Fibroblast of skin of abdomen (primary cell): ENCODE data around the gene MBD3L5.
A peak's percentile ranks its signal among the peaks of the same experiment; 100 is the strongest.
"Not testable (repeated sequence)": the region's sequence is repeated elsewhere in the genome, so short reads cannot be mapped to it uniquely, and the experiment has no call there.

Source experiments
- DNase-seq: peaks from one replicate; pipeline ENCODE4 v3.0.0-alpha.2; 2013

The MBD3L5 gene

DNA sequence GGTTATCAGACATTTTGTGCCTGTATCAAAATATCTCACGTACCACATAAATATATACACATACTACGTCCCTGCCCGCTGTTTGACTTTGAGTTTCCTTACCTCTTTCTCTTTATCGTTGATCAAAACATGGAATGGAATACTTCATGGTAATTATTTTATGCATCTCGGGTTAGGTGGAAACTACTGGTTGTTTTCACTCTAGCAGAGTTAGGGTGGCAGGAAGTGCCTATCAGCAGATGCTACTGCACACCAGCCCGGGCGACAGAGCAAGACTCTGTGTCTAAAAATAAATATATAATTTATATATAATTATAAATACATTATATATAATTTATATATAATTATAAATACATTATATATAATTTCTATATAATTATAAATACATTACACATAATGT lies 22.5 kb downstream of the MBD3L5 start:
- DNase-seq, result not testable (repeated sequence)

DNA sequence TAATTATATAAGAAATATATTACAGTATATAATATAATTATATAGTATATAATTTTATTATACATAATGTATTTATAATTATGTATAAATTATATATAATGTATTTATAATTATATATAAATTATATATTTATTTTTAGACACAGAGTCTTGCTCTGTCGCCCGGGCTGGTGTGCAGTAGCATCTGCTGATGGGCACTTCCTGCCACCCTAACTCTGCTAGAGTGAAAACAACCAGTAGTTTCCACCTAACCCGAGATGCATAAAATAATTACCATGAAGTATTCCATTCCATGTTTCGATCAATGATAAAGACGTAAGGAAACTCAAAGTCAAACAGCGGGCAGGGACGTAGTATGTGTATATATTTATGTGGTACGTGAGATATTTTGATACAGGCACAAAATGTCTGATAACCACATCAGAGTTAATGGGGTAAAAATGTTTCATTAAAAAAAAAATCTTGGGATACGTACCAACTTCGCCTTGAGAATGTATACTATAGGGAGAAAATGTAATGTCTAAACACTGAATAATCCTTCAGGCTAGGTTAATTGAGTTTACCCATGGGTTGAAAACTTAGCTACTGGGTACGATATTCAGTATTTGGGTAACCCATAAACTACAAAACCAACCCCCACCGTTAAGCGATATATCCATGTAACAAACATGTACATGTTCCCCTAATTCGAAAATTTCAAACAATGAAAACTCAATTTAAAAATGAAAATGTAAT lies 24.4 kb downstream of the MBD3L5 start:
- DNase-seq, result not testable (repeated sequence)

DNA sequence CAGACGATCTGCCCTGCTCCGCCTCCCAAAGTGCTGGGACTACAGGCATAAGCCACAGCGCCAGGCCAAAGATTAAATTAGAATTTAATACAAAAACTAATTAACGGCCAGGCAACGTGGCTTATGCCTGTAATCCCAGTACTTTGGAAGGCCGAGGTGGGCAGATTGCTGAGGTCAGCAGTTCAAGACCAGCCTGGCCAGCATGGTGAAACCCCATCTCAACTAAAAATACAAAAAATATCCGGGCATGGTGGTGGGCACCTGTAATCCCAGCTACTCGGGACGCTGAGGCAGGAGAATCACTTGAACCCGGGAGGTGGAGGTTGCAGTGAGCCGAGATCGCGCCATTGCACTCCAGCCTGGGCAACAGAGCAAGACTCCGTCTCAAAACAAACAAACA lies 25.3 kb downstream of the MBD3L5 start:
- DNase-seq, result not testable (repeated sequence)

DNA sequence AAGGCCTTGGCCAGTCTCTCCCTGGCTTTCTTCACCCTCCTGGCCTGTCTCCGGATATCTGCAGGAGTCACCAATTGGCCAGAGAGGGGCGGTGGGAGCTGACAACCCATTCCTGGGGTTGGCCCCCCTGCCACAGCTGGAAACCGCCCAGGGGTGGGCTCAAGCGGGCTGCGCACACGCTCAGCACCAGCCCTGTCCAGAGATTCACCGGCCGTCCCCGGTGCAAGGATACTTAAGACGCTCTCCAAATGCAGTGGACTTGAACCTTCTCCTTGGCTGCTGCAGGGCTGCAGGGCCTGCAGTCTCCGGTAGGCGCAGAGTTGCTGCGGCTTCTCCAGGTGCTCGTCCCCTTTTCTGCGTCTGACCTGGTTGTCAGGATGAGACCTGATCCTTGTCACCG lies 26.0 kb downstream of the MBD3L5 start:
- not testable (repeated sequence) for DNase-seq

DNA sequence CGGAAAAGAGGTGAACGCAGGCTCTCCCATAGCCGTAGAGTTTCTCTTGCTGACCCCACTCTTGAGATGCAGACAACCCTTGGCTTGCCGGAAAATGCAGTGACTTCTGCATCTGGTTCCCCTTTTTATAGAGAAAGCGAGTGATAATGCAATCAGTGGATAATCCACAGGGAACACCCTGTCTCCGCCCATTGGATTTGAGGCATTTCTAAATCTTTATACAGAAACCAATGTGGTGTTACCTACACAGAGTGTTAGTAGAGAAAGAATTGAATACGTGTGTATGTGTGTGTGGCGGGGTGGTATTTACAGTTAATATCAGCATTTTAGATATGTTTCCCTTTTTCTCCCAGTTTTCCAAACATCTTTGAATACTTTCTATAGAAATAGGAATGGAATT lies 28.2 kb downstream of the MBD3L5 start, which contains the start of gene MBD3L3:
Gene MBD3L3 (minus strand): TSS at position 101 of the 400 bp plus-strand sequence. CDS start 71 bp downstream, at position 30.
- not testable (repeated sequence) for DNase-seq

DNA sequence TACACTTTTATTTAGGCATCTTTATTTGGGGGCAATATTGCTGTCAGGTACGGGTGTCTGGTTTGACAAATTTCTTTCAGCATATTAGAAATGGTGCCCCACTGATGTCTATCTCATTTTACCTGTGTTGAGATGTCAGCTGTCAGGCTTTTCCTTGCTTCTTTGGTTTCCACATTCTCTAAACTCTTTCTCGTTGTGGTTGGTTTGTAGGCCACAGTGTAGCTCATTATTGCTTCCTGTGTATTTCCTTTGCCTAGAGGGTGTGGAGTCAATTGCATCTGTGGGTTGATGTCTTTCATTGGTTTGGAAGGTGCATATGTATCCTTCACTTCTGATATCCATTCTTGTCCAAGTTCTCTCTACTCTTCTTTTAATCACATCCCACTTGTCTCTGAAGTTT lies 29.6 kb downstream of the MBD3L5 start:
- DNase-seq, result not testable (repeated sequence)

DNA sequence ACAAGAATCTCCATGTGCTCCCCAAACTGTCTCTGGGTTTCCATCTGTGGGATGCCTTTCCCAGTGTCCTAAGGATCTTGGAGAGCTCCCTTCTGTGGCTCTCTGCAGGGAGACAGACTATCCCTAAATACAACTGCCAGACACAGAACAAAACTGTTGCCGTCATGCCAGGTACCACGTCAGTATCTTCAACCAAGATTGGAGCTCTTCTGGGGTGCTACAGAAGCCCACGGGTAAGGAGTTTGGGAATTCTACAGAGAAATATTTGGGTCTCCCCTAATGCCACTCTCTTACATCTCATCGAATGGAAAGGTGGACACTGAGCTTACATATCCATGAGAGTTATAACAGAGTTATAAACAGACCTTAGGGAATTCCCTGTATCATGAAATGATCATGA lies 33.0 kb downstream of the MBD3L5 start:
- DNase-seq, result no peak

DNA sequence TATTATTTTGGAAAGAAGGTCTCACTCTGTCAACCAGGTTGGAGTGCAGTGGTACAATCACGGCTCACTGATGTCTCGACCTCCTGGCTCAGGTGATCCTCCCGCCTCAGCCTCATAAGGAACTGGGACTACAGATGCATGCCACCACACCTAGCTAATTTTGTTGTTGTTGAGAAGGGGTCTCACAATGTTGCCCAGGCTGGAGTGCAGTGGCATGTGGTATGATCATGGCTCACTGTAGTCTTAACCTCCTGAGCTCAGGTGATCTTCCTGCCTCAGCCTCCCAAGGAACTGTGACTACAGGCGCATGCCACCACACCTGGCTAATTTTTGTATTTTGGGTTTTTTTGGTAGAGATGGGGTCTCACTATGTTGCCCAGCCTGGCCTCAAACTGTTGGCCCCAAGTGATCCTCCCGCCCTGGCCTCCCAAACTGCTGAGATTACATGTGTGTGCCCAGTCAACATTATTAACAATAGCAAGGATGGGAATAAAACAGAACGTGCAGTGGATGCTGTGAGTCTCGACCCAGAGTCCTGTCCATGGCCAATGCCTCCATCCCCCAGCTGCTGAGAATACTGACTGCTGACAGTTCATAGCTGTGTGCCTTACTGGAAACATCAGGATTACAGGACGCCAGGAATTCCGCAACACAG lies 33.5 kb downstream of the MBD3L5 start:
- no peak for DNase-seq

DNA sequence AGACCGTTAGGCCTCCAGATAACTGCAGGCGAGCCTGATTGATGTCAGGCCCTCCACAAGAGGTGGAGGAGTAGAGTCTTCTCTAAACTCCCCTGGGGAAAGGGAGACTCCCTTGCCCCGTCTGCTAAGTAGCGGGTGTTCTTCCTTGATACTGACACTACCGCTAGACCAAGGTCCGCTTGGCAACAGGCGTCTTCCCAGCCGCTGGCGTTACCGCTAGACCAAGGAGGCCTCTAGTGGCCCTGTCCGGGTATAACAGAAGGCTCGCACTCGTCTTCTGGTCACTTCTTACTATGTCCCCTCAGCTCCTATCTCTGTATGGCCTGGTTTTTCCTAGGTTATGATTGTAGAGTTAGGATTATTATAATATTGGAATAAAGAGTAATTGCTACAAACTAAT lies 36.7 kb downstream of the MBD3L5 start:
- DNase-seq, result not testable (repeated sequence)

DNA sequence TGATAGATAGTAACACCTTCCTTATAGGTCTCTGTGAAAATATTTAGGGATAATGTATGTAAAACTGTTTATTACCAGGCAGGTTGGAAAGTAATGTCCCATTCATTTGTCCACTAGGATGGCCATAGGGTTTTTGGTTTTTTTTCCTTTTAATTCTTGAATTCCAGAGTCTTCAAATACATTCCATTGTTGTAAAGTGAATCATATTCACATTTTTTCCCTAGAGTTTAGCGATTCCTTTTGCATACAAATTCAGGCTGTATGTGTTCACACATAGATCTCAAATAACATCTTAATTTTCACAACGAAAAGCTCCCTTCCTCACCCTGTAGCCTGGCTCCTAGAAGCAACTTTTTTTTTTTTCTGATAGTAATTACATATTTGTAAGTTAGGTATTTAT lies 37.3 kb downstream of the MBD3L5 start:
- peak; percentile 34 for DNase-seq

DNA sequence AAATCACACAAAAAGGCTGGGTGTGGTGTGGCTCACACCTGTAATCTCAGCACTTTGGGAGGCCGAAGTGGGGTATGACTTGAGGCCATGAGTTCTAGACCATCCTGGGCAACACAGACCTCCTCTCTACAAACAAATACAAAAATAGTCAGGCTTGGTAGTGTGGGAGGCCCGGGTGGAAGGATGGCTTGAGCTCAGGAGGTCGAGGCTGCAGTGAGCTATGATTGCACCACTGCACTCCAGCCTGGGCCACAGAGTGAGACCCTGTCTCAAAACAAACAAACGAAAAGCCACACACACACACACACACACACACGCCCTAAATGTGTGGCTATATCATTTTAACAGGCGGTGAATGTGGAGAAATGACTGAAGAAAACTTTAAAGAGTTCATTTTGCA lies 38.2 kb downstream of the MBD3L5 start:
- DNase-seq, result no peak

DNA sequence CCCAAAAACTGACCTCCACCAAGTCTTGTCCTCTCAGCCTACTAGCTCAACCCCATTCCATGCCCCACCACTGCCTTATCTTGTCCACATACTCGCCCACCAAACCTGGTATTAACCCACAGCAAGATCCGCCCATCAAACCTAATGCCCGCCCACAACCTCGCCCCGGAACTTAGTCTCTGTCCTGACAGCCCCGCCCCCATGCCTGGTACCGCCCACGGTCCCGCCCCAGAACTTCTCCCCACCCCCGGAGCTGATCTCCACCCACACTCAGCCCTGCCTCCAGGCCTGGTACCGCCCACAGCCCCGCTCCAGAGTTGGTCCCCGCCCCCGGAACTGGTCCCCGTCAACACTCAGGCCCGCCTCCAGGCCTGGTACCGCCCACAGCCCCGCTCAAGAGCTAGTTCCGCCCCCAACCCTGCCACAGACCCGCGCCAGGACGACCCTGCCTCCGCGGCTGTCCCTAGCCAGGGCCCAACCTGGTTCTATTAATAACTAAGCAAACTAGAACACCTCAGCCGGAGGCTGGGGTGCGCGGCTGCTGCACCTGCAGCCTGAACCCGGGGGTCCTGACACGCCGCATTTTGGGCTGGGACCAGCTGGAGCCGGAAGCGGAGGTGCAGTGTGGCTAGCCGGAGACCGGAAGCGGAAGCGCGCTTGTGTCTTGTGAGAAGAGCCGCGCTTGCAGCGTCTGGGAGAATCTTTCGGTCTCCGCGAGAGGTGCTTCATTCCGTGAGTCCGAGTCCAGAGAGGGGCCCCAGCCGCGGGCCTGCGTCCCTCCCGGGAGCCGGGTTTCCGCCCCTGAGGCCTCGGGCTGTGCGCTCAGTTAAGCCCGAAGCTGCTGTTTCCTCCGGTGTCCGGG lies 38.9 kb downstream of the MBD3L5 start, which contains the start of gene ZNF557:
Gene ZNF557 (plus strand): TSS at position 662 of the 862 bp plus-strand sequence. CDS start 5,372 bp downstream, outside the sequence.
- peak; percentile 96 for DNase-seq

DNA sequence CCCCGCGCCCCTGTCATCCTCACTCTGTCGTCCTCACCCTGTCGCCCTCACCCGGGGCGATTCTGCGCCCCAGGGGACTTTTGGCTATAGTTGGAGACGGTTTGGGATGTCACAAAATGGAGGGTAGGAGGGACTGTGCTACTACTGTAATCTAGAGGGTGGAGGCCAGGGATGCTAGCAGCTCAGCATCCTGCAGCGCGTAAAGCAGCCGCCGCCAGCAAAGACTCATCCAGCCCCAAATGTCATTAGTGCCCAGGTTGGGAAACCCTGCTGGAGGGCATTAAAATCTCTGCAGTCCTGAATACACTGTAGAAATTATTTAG lies 39.5 kb downstream of the MBD3L5 start:
- no peak for DNase-seq

DNA sequence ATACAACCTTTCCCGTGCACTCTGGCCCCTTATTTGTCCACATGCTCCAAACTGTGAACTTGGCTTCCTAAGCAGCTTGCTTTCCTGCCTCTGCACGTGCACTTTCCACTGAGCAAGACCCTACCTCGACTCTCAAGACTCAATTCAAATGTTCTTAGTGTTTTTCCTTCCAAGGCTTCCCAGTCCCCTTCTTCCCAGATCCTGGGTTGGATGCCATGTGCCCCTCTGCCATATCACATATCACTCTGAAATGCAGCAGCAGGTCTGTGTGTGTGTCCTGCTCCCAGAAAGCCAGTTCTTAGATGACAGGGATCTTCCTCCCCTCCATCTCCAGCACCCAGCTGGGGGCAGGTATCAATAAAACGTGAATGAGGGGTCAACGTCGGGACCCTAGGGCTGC lies 42.2 kb downstream of the MBD3L5 start:
- no peak for DNase-seq

DNA sequence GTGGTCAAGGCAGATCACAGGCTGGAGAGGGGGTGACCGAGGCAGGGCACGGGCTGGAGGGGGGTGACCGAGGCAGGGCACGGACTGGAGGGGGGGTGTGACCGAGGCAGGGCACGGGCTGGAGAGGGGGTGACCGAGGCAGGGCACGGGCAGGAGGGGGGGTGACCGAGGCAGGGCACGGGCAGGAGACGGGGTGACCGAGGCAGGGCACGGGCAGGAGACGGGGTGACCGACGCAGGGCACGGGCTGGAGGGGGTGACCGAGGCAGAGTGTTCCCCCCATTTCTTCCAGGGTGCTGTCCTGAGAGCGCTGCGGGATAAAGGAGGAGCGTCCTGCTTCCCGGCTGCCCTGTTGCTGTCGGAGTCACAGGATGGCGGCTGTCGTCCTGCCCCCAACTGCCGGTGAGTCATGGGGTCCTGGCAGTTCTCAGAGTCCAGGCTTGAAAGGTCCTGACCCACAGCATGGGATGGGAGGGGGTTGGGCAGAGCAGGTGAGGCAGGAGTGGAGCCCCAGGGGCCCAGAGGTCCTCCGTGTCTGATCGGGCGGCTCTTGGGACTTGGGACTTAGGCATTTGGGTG lies 44.4 kb downstream of the MBD3L5 start:
- no peak for DNase-seq

DNA sequence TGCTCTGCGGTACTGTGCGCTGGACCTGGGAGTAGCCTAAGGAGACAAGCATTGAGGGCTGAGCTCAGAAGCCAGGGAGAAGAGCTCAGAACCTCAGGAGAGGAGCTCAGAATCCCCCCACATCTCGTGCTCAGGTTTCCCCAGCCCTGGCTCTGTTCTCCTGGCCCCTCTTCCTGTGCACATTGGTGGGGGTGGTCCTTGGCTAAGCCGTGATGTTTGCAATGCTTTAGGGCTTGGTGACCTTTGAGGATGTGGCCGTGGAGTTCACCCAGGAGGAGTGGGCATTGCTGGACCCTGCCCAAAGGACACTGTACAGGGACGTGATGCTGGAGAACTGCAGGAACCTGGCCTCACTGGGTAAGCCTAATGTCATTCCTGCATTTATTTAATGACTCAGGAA lies 45.8 kb downstream of the MBD3L5 start:
- DNase-seq, result no peak

DNA sequence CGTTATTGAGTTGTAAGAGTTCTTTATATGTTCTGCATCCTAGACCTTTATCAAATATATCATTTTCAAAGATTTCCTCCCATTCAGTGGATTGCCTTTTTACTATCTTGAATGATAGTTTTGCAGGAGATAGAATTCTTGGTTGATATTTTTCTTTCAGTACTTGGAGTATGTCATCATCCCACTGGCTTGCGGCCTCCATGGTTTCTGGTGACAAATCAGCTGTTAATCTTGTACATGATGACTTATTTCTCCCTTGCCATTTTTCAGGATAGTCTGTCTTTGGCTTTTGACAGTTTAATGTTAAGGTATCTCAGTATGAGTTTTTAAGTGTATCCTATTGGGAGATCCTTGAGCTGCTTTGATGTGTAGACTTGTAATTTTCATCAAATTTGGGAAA lies 47.6 kb downstream of the MBD3L5 start:
- no peak for DNase-seq
